Activated T-cell treated with anti-CD3 and anti-CD28 coated beads, Interleukin-2, amount 50 U/mL, for 24 hours (primary cell): ENCODE measurements around the gene CFLAR.

Source experiments
- DNase-seq: peaks from one replicate; pipeline ENCODE4 v3.0.0-alpha.2; 2020
- H3K27ac Mint-ChIP-seq: 2 replicates; pipeline ENCODE4 v1.8.0; 2020; ENCODE audit warnings: mild to moderate bottlenecking, mixed read lengths
- H3K27me3 Mint-ChIP-seq: 2 replicates; pipeline ENCODE4 v1.8.0; 2020; ENCODE audit warnings: mixed read lengths
- H3K36me3 Mint-ChIP-seq: 2 replicates; pipeline ENCODE4 v1.8.0; 2020; ENCODE audit warnings: low read depth, mixed read lengths
- H3K4me1 Mint-ChIP-seq: 2 replicates; pipeline ENCODE4 v1.8.0; 2020; ENCODE audit warnings: low read depth, mixed read lengths
- H3K4me3 Mint-ChIP-seq: 2 replicates; pipeline ENCODE4 v1.8.0; 2020; ENCODE audit warnings: mild to moderate bottlenecking, moderate library complexity, mixed read lengths
- H3K9me3 Mint-ChIP-seq: 2 replicates; pipeline ENCODE4 v1.8.0; 2020; ENCODE audit warnings: mixed read lengths

CFLAR gene

DNA sequence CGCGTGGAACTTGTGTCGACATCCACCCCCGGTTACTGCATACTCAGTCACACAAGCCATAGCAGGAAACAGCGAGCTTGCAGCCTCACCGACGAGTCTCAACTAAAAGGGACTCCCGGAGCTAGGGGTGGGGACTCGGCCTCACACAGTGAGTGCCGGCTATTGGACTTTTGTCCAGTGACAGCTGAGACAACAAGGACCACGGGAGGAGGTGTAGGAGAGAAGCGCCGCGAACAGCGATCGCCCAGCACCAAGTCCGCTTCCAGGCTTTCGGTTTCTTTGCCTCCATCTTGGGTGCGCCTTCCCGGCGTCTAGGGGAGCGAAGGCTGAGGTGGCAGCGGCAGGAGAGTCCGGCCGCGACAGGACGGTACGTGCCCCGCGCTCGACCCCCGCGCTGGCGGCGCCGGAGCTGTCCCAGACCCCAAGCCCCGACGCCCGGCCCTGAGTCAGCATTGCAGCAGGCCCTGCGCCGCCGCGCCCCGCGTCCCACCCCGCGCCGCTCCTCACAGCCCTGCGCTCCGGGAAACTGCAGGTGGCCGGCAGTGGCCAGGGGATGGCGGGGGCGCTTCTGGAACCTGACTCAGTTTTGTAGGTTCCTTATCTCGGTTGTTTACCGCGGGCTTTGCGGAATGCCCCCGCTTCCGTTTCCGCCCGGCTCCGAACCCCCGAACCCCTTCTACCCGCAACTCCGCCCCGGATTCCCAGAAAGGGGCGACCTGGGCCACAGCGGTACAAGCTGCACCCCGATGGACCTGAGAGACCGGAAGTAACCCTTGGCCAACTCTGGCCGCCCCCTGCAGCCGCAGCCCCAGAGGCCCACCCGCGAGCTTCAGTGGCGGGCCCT lies at the start of gene CFLAR:
Gene CFLAR, plus strand, starts transcription at position 50 of the 844 bp plus-strand sequence. CDS start 13,702 bp downstream, outside the sequence.
- H3K4me1 Mint-ChIP-seq, result peaks cover 47% of the 10 kb centered on the region
- H3K9me3 Mint-ChIP-seq, result no peaks in the 10 kb centered on the region
- peak; percentile 88 for DNase-seq
- H3K27me3 Mint-ChIP-seq, result no peaks in the 10 kb centered on the region
- peak within 1 kb of the TSS; percentile 90 for H3K4me3 Mint-ChIP-seq
- H3K27ac Mint-ChIP-seq, result peak within 1 kb of the TSS; percentile 99
- peaks cover 47% of the 10 kb centered on the region for H3K36me3 Mint-ChIP-seq

DNA sequence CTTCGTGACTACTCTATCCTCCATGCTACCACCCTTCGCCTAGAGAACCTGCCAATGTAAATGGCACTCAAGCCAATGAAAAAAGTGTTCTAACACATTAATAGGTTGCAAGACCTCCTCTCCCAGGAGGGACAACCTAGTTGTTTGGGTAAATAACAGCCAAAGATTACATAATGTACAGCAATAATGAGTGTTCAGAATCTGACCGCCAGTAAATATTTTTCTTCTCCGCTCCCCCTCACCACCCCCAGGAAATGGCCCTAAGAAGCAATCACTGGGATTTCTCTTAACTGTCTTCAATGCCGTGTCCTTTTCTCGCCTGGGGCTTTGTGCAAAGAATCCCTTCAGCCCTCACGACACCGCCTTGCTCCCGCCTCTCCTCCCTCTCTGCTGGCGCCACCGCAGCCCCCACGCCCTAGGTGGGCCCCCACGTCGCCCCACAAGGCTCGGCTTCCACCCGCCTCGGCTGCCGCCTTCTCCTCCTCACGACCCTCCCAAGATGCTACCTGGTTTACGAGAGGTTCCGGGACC lies 45.0 kb upstream of the CFLAR start:
- peaks cover 60% of the 10 kb centered on the region for H3K4me1 Mint-ChIP-seq
- H3K36me3 Mint-ChIP-seq, result peaks cover 37% of the 10 kb centered on the region
- no peaks in the 10 kb centered on the region for H3K27me3 Mint-ChIP-seq
- no peaks in the 10 kb centered on the region for H3K9me3 Mint-ChIP-seq
- H3K4me3 Mint-ChIP-seq, result peak overlapping the region; percentile 94
- no peak for DNase-seq
- peak overlapping the region; percentile 95 for H3K27ac Mint-ChIP-seq

DNA sequence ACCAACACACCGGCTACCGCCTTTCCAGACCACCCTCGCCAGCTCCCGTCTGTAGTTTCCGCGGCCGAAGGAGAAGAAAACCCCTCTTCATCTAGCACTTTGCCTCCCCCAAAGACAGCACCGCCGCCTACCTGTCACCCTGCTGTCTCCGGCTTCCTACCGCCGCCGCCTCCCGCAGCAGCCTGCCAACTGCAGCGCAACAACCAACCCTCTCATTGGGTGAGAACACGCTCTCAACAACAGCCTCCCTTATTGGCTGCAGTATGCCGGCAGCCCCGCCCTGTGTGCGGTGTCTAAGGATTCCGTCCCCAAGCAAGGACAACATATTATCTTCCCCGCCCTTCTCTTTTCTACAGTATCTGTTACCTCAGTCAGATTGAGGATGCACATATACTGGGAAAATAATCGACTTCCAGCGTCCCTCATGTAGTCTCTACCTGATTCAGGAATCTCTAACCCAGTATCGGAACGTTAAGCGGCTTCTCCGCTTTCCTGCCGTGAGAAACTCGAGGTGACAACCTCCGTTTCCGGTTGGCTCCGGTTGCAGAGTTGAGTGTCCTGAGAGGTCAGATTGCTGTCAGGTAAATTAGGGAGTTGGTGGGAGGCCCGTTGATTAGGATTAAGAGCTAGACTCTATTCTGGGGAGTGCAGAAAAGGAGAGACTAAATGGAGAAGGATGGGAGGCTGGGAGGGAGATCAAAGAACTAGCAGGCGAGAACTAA lies 44.3 kb upstream of the CFLAR start, which contains the start of the genes HYCC2 and NDUFB3:
Gene HYCC2, minus strand, starts transcription at position 193 of the 722 bp plus-strand sequence. CDS start 47,662 bp downstream, outside the sequence.
Gene NDUFB3, plus strand, starts transcription at position 523 of the 722 bp plus-strand sequence. CDS start 6,882 bp downstream, outside the sequence.
- peak; percentile 90 for DNase-seq

DNA sequence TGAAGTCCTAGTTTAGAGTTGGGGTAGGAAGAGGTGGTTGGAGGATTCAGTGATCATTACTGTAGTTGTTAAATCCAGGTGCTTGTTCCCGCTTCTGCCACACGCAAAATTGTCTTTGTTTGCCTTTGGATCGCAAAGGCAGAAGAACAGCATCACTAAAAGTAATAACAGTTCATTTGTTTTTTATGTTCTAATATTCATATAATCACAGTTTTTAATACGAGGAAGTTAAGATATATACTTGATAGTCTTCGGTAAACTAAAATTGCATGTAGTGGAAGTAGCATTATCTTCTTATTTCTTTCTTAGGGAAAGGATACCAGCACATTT lies 43.8 kb upstream of the CFLAR start:
- Mint-ChIP-seq H3K9me3 (no peaks in the 10 kb centered on the region), H3K27me3 (no peaks in the 10 kb centered on the region), H3K4me3 (peak overlapping the region; percentile 94), H3K36me3 (peaks cover 33% of the 10 kb centered on the region), H3K4me1 (peaks cover 52% of the 10 kb centered on the region), H3K27ac (peak overlapping the region; percentile 95)
- DNase-seq, result no peak

More for the DNA sequence above, 44.3 kb upstream of the CFLAR start, which contains the start of the genes HYCC2 and NDUFB3:
- Mint-ChIP-seq H3K4me3 (peak within 1 kb of the TSS; percentile 94), H3K27ac (peak within 1 kb of the TSS; percentile 95), H3K27me3 (no peaks in the 10 kb centered on the region), H3K9me3 (no peaks in the 10 kb centered on the region), H3K36me3 (peaks cover 36% of the 10 kb centered on the region), H3K4me1 (peaks cover 57% of the 10 kb centered on the region)

DNA sequence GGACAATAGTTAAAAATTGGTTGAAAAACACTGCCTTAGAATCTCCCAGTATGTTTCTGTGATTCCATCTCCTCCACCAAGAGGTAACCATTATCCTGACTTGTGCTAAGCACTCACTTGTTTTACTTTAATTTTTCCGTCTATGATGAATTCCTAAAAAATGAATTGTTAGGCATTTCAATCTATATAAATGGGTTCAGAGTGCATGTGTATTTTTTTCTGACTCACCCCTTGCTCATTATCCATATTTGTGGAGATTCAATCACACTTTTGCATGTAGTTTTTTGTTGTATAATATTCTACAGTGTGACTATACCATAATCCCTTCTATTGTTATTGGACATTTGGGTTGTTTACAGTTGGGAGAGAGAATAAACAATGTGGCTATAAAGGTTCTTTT lies 42.9 kb upstream of the CFLAR start:
- no peaks in the 10 kb centered on the region for H3K9me3 Mint-ChIP-seq
- peaks cover 47% of the 10 kb centered on the region for H3K4me1 Mint-ChIP-seq
- peaks cover 33% of the 10 kb centered on the region for H3K36me3 Mint-ChIP-seq
- peak overlapping the region; percentile 94 for H3K4me3 Mint-ChIP-seq
- H3K27ac Mint-ChIP-seq, result peak overlapping the region; percentile 76
- DNase-seq, result no peak
- no peaks in the 10 kb centered on the region for H3K27me3 Mint-ChIP-seq

- no peaks in the 10 kb centered on the region for H3K27me3 Mint-ChIP-seq
- peak overlapping the region; percentile 74 for H3K27ac Mint-ChIP-seq
- H3K36me3 Mint-ChIP-seq, result peaks cover 44% of the 10 kb centered on the region
- peaks cover 35% of the 10 kb centered on the region for H3K4me1 Mint-ChIP-seq
- no peak overlapping the region for H3K4me3 Mint-ChIP-seq
- DNase-seq, result no peak
- no peaks in the 10 kb centered on the region for H3K9me3 Mint-ChIP-seq
These were observed 41.0 kb upstream of the CFLAR start for GRCh38 chr2:201074996-201075395.

DNA sequence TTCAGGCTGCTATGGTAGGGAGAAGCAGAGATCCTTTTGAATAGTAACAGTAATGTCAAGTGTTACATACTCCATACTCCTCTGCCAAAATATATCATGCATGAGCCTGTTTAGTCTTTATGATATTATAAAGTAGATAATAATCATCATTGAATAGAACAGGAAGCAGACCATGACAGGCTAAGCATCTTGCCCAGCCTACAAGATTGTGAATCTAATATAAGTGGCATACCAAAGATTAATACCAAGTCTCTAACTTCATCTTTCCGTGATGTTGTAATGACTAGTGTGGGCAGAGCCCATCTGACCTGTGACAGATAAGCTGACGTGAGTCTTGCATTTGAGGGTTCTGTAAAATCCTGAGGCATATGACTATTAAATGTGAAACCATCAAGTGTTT lies 31.1 kb upstream of the CFLAR start:
- H3K27me3 Mint-ChIP-seq, result no peaks in the 10 kb centered on the region
- DNase-seq, result no peak
- H3K9me3 Mint-ChIP-seq, result no peaks in the 10 kb centered on the region
- peaks cover 10% of the 10 kb centered on the region for H3K4me1 Mint-ChIP-seq
- no peak overlapping the region for H3K4me3 Mint-ChIP-seq
- peak overlapping the region; percentile 66 for H3K27ac Mint-ChIP-seq
- peaks cover 74% of the 10 kb centered on the region for H3K36me3 Mint-ChIP-seq

DNA sequence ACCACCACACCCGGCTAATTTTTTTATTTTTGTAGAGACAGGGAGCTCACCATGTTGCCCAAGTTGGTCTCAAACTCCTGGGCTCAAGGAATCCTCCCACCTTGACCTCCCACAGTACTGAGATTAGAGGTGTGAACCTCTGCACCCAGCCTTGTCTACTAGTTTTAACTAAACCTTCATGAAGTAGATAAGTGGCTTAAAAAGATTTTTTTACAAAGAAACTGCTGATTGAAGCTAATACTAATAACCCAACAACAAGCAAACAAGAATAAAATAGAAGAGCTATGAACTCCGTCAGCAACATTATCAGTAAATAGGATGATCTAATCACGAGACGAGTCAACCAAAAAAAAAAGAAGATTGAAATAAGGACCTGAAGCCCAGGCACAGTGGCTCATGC lies 25.4 kb upstream of the CFLAR start:
- H3K27ac Mint-ChIP-seq, result peak overlapping the region; percentile 20
- H3K4me3 Mint-ChIP-seq, result no peak overlapping the region
- no peaks in the 10 kb centered on the region for H3K9me3 Mint-ChIP-seq
- H3K4me1 Mint-ChIP-seq, result peaks cover 3% of the 10 kb centered on the region
- DNase-seq, result no peak
- no peaks in the 10 kb centered on the region for H3K27me3 Mint-ChIP-seq
- H3K36me3 Mint-ChIP-seq, result peaks cover 39% of the 10 kb centered on the region

DNA sequence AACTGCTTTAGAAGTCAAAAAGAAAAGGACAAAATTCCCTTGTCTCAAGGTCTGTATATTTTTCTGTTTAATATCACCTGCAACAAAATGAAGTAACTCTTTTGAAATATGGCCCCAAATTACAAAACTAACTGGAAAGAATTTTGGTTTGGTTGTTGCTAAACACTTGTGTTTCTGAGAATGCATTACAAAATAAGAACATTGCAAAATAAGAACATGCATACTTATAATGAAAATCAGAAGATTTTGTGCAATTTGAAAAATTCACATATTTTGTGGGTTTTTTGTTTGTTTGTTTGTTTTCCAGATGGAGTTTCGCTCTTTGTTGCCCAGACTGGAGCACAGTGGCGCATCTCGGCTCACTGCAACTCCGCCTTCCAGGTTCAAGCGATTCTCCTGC lies 22.4 kb upstream of the CFLAR start:
- H3K36me3 Mint-ChIP-seq, result peaks cover 14% of the 10 kb centered on the region
- H3K27me3 Mint-ChIP-seq, result no peaks in the 10 kb centered on the region
- no peak overlapping the region for H3K4me3 Mint-ChIP-seq
- peaks cover 5% of the 10 kb centered on the region for H3K4me1 Mint-ChIP-seq
- H3K27ac Mint-ChIP-seq, result no peak overlapping the region
- DNase-seq, result no peak
- H3K9me3 Mint-ChIP-seq, result no peaks in the 10 kb centered on the region

GRCh38 chr2:201100497-201100896 lies 15.5 kb upstream of the CFLAR start:
- Mint-ChIP-seq H3K27me3 (no peaks in the 10 kb centered on the region), H3K9me3 (no peaks in the 10 kb centered on the region), H3K27ac (no peak overlapping the region), H3K4me3 (no peak overlapping the region), H3K4me1 (peaks cover 2% of the 10 kb centered on the region), H3K36me3 (no peaks in the 10 kb centered on the region)
- no peak for DNase-seq

DNA sequence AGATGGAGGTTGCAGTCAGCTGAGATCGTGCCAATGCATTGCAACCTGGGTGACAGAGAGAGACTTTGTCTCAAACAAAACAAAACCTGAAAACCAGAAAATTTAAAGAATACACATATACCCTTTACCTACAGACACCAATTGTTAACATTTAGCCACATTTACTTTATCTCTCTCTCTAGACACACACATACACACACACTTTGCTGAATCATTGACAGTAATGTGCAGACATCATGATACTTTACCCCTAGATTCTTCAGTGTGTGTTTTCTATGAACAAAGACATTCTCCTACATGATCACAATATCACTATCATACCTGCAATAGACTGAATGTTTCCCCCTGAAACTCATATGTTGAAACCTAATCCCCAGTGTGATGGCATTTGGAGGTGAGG lies 10.2 kb upstream of the CFLAR start:
- Mint-ChIP-seq H3K4me3 (no peak overlapping the region), H3K4me1 (no peaks in the 10 kb centered on the region), H3K27me3 (no peaks in the 10 kb centered on the region), H3K36me3 (no peaks in the 10 kb centered on the region), H3K27ac (no peak overlapping the region), H3K9me3 (no peaks in the 10 kb centered on the region)
- DNase-seq, result no peak

GRCh38 chr2:201107624-201108023 lies 8.3 kb upstream of the CFLAR start:
- Mint-ChIP-seq H3K36me3 (no peaks in the 10 kb centered on the region), H3K9me3 (no peaks in the 10 kb centered on the region), H3K4me1 (peaks cover 4% of the 10 kb centered on the region), H3K4me3 (no peak overlapping the region), H3K27me3 (no peaks in the 10 kb centered on the region), H3K27ac (no peak overlapping the region)
- no peak for DNase-seq

- Mint-ChIP-seq H3K4me1 (peaks cover 5% of the 10 kb centered on the region), H3K4me3 (no peak overlapping the region), H3K27ac (no peak overlapping the region), H3K9me3 (no peaks in the 10 kb centered on the region), H3K27me3 (no peaks in the 10 kb centered on the region), H3K36me3 (no peaks in the 10 kb centered on the region)
- DNase-seq, result no peak
These were observed 7.6 kb upstream of the CFLAR start for GRCh38 chr2:201108341-201108740.

- DNase-seq, result no peak
- Mint-ChIP-seq H3K27ac (no peak overlapping the region), H3K4me1 (peaks cover 9% of the 10 kb centered on the region), H3K9me3 (no peaks in the 10 kb centered on the region), H3K27me3 (no peaks in the 10 kb centered on the region), H3K4me3 (no peak overlapping the region), H3K36me3 (no peaks in the 10 kb centered on the region)
These were observed 6.8 kb upstream of the CFLAR start for GRCh38 chr2:201109186-201109585.
